GM10248 (cell line): ENCODE data around the gene PKHD1.

Experiments used
- CTCF ChIA-PET: fragments of 300-600 bp; sonication (Branson Sonifier 250); formaldehyde crosslinking; extraction: SDS; loops from one replicate; lab custom pipeline; 2021; ENCODE audit warnings: antibody characterized with exemption; lab: Yijun Ruan, JAX
- POLR2A ChIA-PET: fragments of 350-650 bp; sonication (Branson Sonifier 250); formaldehyde crosslinking; extraction: SDS; loops from one replicate; lab custom pipeline; 2020; ENCODE audit warnings: antibody characterized with exemption; lab: Yijun Ruan, JAX
- DNase-seq: peaks from one replicate; pipeline ENCODE4 v3.0.0; 2012; ENCODE audit errors: extremely low spot score
- CTCF ChIP-seq: IDR thresholded peaks from 2 replicates; pipeline ENCODE4 v1.5.1; 2012; ENCODE audit warnings: mild to moderate bottlenecking, low read depth; ENCODE audit errors: extremely low read depth, missing control alignments, control extremely low read depth

The PKHD1 gene

GRCh38 chr6:51892339-51892738 is 195.1 kb downstream of the PKHD1 start:
- CTCF ChIA-PET = interaction anchor here (1.0 to 2.7 kb wide), 5 partner anchors 9 to 33 kb away, joined by 3 to 8 read pairs (median 3); no protein-coding TSS in a partner anchor
- no peak for DNase-seq
- POLR2A ChIA-PET = no interaction called here
- TF ChIP-seq CTCF = no peak

GRCh38 chr6:51891784-51892183 is 195.6 kb downstream of the PKHD1 start:
- CTCF ChIA-PET = interaction anchor here (1.4 kb wide), 1 partner anchor 17 kb away, joined by 3 read pairs; no protein-coding TSS in a partner anchor
- no peak for DNase-seq
- POLR2A ChIA-PET = no interaction called here
- no peak for TF ChIP-seq CTCF

- DNase-seq = no peak
- CTCF ChIA-PET = interaction anchor here (1.3 to 1.4 kb wide), 2 partner anchors 14 to 71 kb away, joined by 3 read pairs; no protein-coding TSS in a partner anchor
These were observed 199.6 kb downstream of the PKHD1 start for GRCh38 chr6:51887859-51888258.

GRCh38 chr6:51885957-51886356 is 201.5 kb downstream of the PKHD1 start:
- no peak for DNase-seq
- ChIA-PET CTCF (no interaction called here), POLR2A (no interaction called here)
- no peak for TF ChIP-seq CTCF

More at GRCh38 chr6:51887859-51888258, 199.6 kb downstream of the PKHD1 start:
- POLR2A ChIA-PET = no interaction called here
- no peak for TF ChIP-seq CTCF

GRCh38 chr6:51868591-51869355 is 218.6 kb downstream of the PKHD1 start:
- CTCF ChIA-PET = interaction anchor here (1.0 to 2.5 kb wide), 7 partner anchors 14 to 153 kb away, joined by 3 to 9 read pairs (median 4); no protein-coding TSS in a partner anchor
- POLR2A ChIA-PET = interaction anchor here (0.6 kb wide), 1 partner anchor 59 kb away, joined by 3 read pairs; no protein-coding TSS in a partner anchor
- no peak for TF ChIP-seq CTCF
- DNase-seq = no peak

GRCh38 chr6:51866867-51867266 is 220.5 kb downstream of the PKHD1 start:
- no peak for TF ChIP-seq CTCF
- DNase-seq = no peak
- ChIA-PET POLR2A (no interaction called here), CTCF (interaction anchor here (1.4 to 2.5 kb wide), 4 partner anchors 16 to 155 kb away, joined by 4 to 9 read pairs (median 6); no protein-coding TSS in a partner anchor)
